K562 (cell line): Measurements from ENCODE around the gene ELMOD1. TPM values are rescaled to one million over a fixed set of nuclear protein-coding genes. Genes with fewer than 3 reads are reported as not detected.

Experiments used
- CAMTA2 ChIP-seq: fragments of 250-450 bp; sonication (Bioruptor Pico); conservative IDR thresholded peaks from 2 replicates; pipeline ENCODE4 v1.5.1; 2022
- CSDE1 ChIP-seq, 2 experiments: fragments of 450-650 bp; IDR thresholded peaks; 2 replicates each; pipeline ENCODE4 v1.6.1; 2016; ENCODE audit warnings: mild to moderate bottlenecking in 1 of 2
- GTF2E2 ChIP-seq: fragments of 200-800 bp; sonication (Bioruptor generic); IDR thresholded peaks from 2 replicates; pipeline ENCODE4 v1.6.1; 2016; ENCODE audit warnings: missing genetic modification characterization, missing compliant biosample characterization
- HDAC6 ChIP-seq: IDR thresholded peaks from 2 replicates; pipeline ENCODE4 v1.6.1; 2012; ENCODE audit warnings: low read depth, mild to moderate bottlenecking, control low read depth, inconsistent platforms, low read length, moderate library complexity
- KDM4B ChIP-seq, 2 experiments: fragments of 450-650 bp in 1 of 2; sonication (generic) in 1 of 2; IDR thresholded peaks; 2 replicates each; pipeline ENCODE4 v1.6.1; 2016 to 2017; ENCODE audit warnings: borderline replicate concordance in 2 of 2, antibody characterized with exemption in 1 of 2, low read depth in 1 of 2, mild to moderate bottlenecking in 1 of 2
- MYC ChIP-seq, 2 experiments: fragments of 250-450 bp in 1 of 2; sonication (Bioruptor Pico) in 1 of 2; IDR thresholded peaks; 2 replicates each; pipeline versions ENCODE4 v1.5.1 to v1.6.1; 2012 to 2021; ENCODE audit warnings: low read depth in 2 of 2, borderline replicate concordance in 1 of 2, improper control_type of control experiment in 1 of 2, low read length in 1 of 2, mild to moderate bottlenecking in 1 of 2, moderate library complexity in 1 of 2
- RAD21 ChIP-seq, 2 experiments: fragments of 250-450 bp in 1 of 2; fragments of 450-650 bp in 1 of 2; sonication (Bioruptor Pico) in 1 of 2; formaldehyde crosslinking in 1 of 2; IDR thresholded peaks in 1 of 2; conservative IDR thresholded peaks in 1 of 2; 2 replicates each; pipeline versions ENCODE4 v1.4.0 to v1.8.0; 2020 to 2022; ENCODE audit warnings: mild to moderate bottlenecking in 2 of 2, moderate library complexity in 1 of 2
- RBFOX2 ChIP-seq: fragments of 200-400 bp; formaldehyde crosslinking; IDR thresholded peaks from 2 replicates; pipeline ENCODE4 v1.6.1; 2017; ENCODE audit warnings: low read depth, mild to moderate bottlenecking, low read length, moderate library complexity
- RFX5 ChIP-seq: IDR thresholded peaks from 2 replicates; pipeline ENCODE4 v1.6.1; 2011; ENCODE audit warnings: low read depth, mild to moderate bottlenecking, improper control_type of control experiment, low read length
- SP1 ChIP-seq: sonication (generic); formaldehyde crosslinking; IDR thresholded peaks from 2 replicates; pipeline ENCODE4 v1.8.1; 2022; ENCODE audit warnings: mild to moderate bottlenecking, missing genetic modification reagents
- SUPT5H ChIP-seq: fragments of 450-650 bp; IDR thresholded peaks from 2 replicates; pipeline ENCODE4 v1.6.1; 2016
- TAF15 ChIP-seq: fragments of 200-400 bp; formaldehyde crosslinking; IDR thresholded peaks from 2 replicates; pipeline ENCODE4 v1.6.1; 2017; ENCODE audit warnings: mild to moderate bottlenecking, low read depth, low read length, moderate library complexity
- TAF9B ChIP-seq: fragments of 450-650 bp; IDR thresholded peaks from 2 replicates; pipeline ENCODE4 v1.6.1; 2018; ENCODE audit warnings: mild to moderate bottlenecking; ENCODE audit not compliant: partially characterized antibody
- TBL1XR1 ChIP-seq, 2 experiments: IDR thresholded peaks; 2 replicates each; pipeline ENCODE4 v1.6.1; 2012; ENCODE audit warnings: improper control_type of control experiment in 2 of 2, low read length in 2 of 2, mild to moderate bottlenecking in 1 of 2
- XRCC4 ChIP-seq: IDR thresholded peaks from one replicate; pipeline ENCODE4 v1.6.1; 2011; ENCODE audit not compliant: insufficient read depth, insufficient read length; ENCODE audit errors: extremely low read depth
- ZNF408 ChIP-seq: fragments of 250-450 bp; sonication (Bioruptor Pico); IDR thresholded peaks from 2 replicates; pipeline ENCODE4 v1.4.0; 2020; ENCODE audit warnings: low read depth, mild to moderate bottlenecking, moderate library complexity
- ZNF41 ChIP-seq: fragments of 250-450 bp; sonication (Bioruptor Pico); conservative IDR thresholded peaks from 2 replicates; pipeline ENCODE4 v1.4.0; 2020; ENCODE audit warnings: mild to moderate bottlenecking
- ZNF785 ChIP-seq: fragments of 250-450 bp; sonication (Bioruptor Pico); IDR thresholded peaks from 2 replicates; pipeline ENCODE4 v1.4.0; 2020; ENCODE audit warnings: mild to moderate bottlenecking
- polyA plus RNA-seq, 8 experiments: library from polyadenylated mRNA; depleted of rRNA in 4 of 8; stranded (reverse) in 5 of 8; unstranded in 3 of 8; fragments of >200 nt; fragmentation: Nextera tagmentation in 2 of 8; fragmentation: Illumina TruSeq in 1 of 8; extraction: Ambion mirVana in 2 of 8; extraction: Trizol in 1 of 8; gene quantifications; 2 replicates each; pipeline versions ENCODE4 v1.2.1 to v1.2.3, GENCODE V29; 2011 to 2014; ENCODE audit warnings: inconsistent platforms in 1 of 8, missing spikeins in 1 of 8
- total RNA-seq, 7 experiments: library from RNA; depleted of rRNA in 6 of 7; stranded (reverse); fragments of >200 nt in 6 of 7; fragmentation: Illumina TruSeq in 2 of 7; extraction: Trizol in 2 of 7; gene quantifications; 2 replicates each; pipeline versions ENCODE4 v1.2.1 to v1.2.3, GENCODE V29; 2011 to 2021; ENCODE audit warnings: low replicate concordance in 1 of 7
- TF ChIP-seq, protein P1 (sequence below): IDR thresholded peaks from 2 replicates; pipeline ENCODE4 v1.6.1; 2014; ENCODE audit warnings: antibody characterized with exemption
- TF ChIP-seq, protein P2 (sequence below): fragments of 450-650 bp; formaldehyde crosslinking; IDR thresholded peaks from 2 replicates; pipeline ENCODE4 v1.4.0; 2020; ENCODE audit warnings: mild to moderate bottlenecking, moderate library complexity
- TF ChIP-seq, protein P3 (sequence below), 2 experiments: fragments of 250-450 bp in 1 of 2; fragments of 450-650 bp in 1 of 2; sonication (Bioruptor Pico) in 1 of 2; IDR thresholded peaks; 2 replicates each; pipeline versions ENCODE4 v1.6.1 to v1.8.0; 2016 to 2021; ENCODE audit warnings: mild to moderate bottlenecking in 2 of 2, moderate library complexity in 2 of 2, missing compliant biosample characterization in 1 of 2, missing genetic modification characterization in 1 of 2
- TF ChIP-seq, protein P4 (sequence below): sonication (generic); formaldehyde crosslinking; IDR thresholded peaks from 2 replicates; pipeline ENCODE4 v1.8.0; 2022; ENCODE audit warnings: missing genetic modification reagents, mild to moderate bottlenecking, borderline replicate concordance

Gene ELMOD1
- total and polyA plus RNA-seq, 9 of the 15 experiments (the other 6 are each of a cell fraction or from before 2014, with no cell fraction given), result not detected

DNA sequence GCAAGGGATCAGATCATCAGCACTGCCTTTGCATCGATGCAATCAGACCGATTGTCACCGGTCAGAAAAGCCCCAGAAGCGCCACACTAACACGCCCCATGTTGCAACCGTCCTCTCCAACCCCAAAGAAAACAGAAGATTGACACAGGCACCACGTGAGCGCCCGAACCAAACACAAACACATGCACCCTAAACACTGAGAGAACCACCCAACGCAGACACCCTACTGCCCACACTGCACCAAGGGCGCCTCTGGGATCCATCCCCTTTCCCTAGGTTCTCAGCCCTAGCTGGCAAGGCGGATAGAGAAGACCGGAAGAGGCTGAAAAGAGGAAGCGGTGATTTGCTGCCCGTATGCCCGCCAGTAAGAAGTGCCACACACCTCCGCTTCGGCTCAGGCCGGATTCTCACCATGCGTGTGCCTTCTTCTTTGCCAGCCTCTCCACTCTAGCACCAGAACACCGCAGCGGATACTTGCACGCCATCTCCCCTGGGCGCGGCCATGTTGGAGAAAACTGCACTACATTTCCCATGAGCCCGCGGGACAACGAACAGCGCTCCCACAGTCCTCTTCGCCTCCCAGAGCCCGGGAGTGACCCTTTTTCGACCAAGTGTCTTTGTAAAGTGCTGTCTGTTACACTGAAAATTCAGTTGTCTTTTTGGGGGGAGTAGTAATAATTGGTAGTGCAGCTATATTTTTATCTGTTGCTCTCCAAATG lies 25.6 kb upstream of the ELMOD1 start, which contains the start of gene ALKBH8 (continued):
- TF ChIP-seq, protein P1, sequence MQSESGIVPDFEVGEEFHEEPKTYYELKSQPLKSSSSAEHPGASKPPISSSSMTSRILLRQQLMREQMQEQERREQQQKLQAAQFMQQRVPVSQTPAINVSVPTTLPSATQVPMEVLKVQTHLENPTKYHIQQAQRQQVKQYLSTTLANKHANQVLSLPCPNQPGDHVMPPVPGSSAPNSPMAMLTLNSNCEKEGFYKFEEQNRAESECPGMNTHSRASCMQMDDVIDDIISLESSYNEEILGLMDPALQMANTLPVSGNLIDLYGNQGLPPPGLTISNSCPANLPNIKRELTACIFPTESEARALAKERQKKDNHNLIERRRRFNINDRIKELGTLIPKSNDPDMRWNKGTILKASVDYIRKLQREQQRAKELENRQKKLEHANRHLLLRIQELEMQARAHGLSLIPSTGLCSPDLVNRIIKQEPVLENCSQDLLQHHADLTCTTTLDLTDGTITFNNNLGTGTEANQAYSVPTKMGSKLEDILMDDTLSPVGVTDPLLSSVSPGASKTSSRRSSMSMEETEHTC, result no peak
- TF ChIP-seq SP1 (no peak), CAMTA2 (CRISPR knock-in tag) (no peak), TAF9B (peak; percentile 58), CSDE1 (IDR thresholded peaks at IDR 0.05) (no peak), XRCC4 (no peak), RAD21 (CRISPR knock-in tag; conservative IDR thresholded peaks at IDR 0.05 in 1 of 2, IDR thresholded peaks at IDR 0.05 in 1 of 2) (no peak), TAF15 (no peak), MYC (IDR thresholded peaks at IDR 0.05; ENCODE audit: low read depth, low read length) (peak; percentile 82), MYC (CRISPR knock-in tag; IDR thresholded peaks at IDR 0.05; ENCODE audit: borderline replicate concordance, low read depth) (peak; percentile 85; the same call in 1 of the 2 replicates), ZNF41 (no peak), HDAC6 (no peak), KDM4B (IDR thresholded peaks at IDR 0.05; ENCODE audit: borderline replicate concordance in 2 of 2, low read depth in 1 of 2) (no peak), RFX5 (no peak), ZNF785 (no peak), SUPT5H (peak; percentile 62), ZNF408 (CRISPR knock-in tag) (no peak), TBL1XR1 (IDR thresholded peaks at IDR 0.05; ENCODE audit: low read length in 2 of 2) (0 out of 4 replicates have a peak, but pooled peaks of 1 of the 2 experiments have one; percentile 59), GTF2E2 (no peak), RBFOX2 (peak; percentile 75)
- TF ChIP-seq, protein P2, sequence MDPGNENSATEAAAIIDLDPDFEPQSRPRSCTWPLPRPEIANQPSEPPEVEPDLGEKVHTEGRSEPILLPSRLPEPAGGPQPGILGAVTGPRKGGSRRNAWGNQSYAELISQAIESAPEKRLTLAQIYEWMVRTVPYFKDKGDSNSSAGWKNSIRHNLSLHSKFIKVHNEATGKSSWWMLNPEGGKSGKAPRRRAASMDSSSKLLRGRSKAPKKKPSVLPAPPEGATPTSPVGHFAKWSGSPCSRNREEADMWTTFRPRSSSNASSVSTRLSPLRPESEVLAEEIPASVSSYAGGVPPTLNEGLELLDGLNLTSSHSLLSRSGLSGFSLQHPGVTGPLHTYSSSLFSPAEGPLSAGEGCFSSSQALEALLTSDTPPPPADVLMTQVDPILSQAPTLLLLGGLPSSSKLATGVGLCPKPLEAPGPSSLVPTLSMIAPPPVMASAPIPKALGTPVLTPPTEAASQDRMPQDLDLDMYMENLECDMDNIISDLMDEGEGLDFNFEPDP (CRISPR knock-in tag), result no peak
- TF ChIP-seq, protein P3, sequence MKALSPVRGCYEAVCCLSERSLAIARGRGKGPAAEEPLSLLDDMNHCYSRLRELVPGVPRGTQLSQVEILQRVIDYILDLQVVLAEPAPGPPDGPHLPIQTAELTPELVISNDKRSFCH (CRISPR knock-in tag; IDR thresholded peaks at IDR 0.05), result no peak
- TF ChIP-seq, protein P3 (tag; IDR thresholded peaks at IDR 0.05), result peak; percentile 36; the same call in 1 of the 2 replicates
- TF ChIP-seq, protein P4, sequence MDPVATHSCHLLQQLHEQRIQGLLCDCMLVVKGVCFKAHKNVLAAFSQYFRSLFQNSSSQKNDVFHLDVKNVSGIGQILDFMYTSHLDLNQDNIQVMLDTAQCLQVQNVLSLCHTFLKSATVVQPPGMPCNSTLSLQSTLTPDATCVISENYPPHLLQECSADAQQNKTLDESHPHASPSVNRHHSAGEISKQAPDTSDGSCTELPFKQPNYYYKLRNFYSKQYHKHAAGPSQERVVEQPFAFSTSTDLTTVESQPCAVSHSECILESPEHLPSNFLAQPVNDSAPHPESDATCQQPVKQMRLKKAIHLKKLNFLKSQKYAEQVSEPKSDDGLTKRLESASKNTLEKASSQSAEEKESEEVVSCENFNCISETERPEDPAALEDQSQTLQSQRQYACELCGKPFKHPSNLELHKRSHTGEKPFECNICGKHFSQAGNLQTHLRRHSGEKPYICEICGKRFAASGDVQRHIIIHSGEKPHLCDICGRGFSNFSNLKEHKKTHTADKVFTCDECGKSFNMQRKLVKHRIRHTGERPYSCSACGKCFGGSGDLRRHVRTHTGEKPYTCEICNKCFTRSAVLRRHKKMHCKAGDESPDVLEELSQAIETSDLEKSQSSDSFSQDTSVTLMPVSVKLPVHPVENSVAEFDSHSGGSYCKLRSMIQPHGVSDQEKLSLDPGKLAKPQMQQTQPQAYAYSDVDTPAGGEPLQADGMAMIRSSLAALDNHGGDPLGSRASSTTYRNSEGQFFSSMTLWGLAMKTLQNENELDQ (CRISPR knock-in tag), result 0 out of 2 replicates have a peak, but pooled peaks have one; percentile 14
